Stimulated activated CD4-positive, alpha-beta T cell treated with anti-CD3 and anti-CD28 coated beads, Interleukin-1b, Interleukin-23, amount 100 ng/mL, for 1 hour (primary cell): ENCODE results near the gene SLC12A9.
A peak's percentile ranks its signal among the peaks of the same experiment; 100 is the strongest.

Source experiments
- DNase-seq, 2 donors: peaks; one replicate each; pipeline ENCODE4 v3.0.0-alpha.2; 2020; ENCODE audit warnings: low read depth in 2 of 2

Gene SLC12A9

DNA sequence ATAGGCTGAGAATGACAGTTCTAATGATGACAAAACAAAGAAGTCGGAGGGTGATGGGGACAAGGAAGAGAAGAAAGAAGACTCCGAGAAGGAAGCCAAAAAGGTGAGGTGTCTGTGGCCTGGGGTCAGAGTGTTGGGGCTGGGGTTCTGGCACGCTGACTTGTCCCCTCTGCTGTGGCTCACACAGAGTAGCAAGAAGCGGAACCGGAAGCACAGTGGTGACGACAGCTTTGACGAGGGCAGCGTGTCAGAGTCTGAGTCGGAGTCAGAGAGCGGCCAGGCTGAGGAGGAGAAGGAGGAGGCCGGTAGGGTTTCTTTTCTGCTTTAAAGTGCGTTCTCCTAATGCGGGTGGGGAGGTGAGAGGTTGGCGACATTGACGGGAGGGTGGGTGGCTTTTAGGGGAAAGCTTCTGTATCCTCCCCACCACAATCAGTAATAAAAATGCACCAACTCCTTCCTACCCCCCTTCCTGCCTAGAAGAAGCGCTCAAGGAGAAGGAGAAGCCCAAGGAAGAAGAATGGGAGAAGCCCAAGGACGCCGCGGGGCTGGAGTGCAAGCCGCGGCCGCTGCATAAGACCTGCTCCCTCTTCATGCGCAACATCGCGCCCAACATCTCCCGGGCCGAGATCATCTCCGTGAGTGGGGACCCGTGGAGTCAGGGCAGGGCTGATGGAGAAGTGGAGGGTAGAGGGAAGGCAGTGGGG, 32.4 kb downstream of the SLC12A9 start:
- DNase-seq, result no peak

DNA sequence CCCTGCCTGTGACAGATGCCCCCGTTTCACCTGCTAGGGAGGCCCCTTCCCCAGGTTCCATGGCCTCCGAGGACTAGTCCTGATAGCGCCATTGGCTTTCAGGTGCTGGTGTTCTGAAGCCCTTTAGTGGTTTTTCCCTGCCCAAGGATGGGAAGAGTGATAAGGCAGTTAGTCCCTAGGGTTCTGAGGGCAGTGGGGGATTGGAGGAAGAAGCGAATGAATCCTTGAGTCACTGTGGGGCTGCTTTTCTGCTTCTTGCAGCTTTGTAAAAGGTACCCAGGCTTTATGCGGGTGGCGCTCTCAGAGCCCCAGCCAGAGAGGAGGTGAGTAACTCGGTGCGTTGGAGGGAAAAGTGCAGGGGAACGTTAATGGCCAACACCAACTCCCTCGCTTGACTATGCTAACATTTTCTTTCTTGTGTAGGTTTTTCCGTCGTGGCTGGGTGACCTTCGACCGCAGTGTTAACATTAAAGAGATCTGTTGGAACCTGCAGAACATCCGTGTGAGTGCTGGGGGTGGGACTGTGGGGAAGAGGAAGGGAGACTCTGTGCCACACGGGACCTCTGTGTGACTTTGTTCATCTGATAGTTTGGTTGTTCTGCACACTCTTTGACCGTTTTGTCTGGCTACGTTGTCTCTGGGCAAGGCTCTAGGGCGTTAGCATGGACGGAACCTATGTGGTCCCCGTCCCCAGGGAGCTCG, 33.1 kb downstream of the SLC12A9 start:
- DNase-seq, result no peak

DNA sequence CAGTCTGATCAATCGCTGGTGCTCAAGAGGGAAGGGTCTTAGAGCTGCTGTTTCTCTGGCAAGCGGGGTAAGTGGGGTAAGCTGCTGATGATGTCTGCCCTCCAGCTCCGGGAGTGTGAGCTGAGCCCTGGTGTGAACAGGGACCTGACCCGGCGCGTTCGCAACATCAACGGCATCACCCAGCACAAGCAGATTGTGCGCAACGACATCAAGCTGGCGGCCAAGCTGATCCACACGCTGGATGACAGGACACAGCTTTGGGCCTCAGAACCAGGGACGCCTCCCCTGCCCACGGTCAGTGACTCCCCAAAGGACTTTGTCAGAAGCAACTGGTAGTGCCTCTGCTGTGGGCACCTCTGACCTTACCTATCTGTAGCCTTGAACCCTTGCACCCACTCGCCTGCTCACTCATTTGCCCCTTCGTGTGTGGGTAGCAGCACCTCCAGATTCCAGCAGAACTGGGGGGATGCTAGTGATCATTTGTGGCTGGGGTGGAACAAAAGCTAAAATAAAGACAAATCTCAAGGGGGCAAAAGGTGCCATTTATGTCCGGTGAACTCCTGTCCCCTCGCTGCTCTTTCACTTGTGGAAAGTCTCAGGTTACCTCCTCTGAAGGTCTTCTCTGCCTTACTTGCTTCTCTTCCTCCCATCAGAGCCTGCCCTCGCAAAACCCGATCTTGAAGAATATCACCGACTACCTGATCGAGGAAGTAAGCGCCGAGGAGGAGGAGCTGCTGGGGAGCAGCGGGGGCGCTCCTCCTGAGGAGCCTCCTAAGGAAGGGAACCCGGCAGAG, 33.8 kb downstream of the SLC12A9 start:
- no peak for DNase-seq

DNA sequence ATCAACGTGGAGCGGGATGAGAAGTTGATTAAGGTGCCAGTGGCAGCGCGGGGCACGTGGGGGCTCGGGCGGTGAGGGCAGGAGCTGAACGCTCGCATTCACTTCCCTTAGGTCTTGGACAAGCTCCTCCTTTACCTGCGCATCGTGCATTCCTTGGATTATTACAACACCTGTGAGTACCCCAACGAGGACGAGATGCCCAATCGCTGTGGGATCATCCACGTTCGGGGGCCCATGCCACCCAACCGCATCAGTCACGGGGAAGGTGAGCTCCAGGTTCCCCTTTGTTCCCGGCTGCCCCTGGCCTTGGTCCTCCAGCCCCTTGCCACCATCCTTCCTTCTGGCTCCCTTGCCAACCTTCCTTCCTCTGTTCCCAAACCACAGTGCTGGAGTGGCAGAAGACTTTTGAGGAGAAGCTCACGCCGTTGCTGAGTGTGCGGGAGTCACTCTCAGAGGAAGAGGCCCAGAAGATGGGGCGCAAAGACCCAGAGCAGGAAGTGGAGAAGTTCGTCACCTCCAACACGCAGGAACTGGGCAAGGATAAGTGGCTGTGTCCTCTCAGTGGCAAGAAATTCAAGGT, 34.5 kb downstream of the SLC12A9 start:
- no peak for DNase-seq

DNA sequence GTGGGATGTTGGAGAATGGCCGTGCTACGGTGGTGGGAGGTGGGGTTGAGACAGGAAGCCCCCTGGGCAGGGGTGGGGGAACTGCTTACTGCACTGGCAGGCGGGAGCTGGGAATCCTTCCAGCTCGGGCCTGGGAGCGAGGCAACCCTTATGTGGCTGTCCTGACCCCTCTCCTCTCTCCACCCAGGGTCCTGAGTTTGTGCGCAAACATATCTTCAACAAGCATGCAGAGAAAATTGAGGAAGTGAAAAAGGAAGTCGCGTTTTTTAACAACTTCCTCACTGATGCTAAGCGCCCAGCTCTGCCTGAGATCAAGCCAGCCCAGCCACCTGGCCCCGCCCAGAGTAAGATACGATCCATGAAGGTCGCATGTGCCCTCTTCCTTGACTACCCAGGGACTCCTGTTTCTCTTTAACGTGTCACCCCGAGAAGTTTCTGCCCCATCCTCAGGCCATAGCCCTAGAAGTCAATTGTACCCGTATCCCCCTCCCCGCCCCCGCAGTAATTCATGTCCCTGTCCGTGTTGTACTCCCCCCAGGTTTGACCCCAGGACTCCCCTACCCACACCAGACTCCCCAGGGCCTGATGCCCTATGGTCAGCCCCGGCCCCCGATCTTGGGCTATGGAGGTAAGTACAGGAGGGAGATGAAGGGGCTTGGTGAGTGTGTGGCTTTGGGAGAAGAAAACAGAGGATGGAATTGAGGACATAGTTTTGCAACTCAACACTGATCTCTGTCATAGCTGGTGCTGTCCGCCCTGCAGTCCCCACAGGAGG, 35.2 kb downstream of the SLC12A9 start:
- no peak for DNase-seq

DNA sequence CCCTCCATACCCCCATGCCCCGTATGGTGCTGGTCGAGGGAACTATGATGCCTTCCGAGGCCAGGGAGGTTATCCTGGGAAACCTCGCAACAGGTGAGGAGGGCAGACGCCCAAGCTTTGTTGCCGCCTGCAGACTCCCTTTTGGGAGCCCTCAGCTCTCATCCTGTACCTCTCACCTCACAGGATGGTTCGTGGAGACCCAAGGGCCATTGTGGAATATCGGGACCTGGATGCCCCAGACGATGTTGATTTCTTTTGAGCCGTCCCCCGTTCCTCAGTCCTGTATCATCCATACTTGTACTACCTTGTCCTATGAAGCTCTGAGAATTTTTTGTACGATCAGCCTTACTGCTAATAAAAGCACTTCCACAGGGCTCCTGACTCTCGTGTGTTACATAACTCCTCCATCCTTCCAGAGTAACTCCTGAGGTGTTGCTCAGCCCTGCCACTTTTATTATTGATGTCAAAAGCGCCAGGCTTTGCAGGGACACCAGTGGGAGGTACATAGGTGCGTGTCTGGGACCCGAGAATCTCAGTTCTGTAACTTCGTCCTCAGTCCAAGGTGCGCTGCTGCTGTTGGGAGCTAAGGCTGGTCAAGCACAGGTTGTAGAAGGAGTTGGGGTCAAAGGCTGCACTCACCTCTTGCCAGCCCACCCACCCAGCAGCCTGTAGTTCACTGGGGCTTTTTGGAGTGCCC, 35.9 kb downstream of the SLC12A9 start:
- DNase-seq, result no peak

DNA sequence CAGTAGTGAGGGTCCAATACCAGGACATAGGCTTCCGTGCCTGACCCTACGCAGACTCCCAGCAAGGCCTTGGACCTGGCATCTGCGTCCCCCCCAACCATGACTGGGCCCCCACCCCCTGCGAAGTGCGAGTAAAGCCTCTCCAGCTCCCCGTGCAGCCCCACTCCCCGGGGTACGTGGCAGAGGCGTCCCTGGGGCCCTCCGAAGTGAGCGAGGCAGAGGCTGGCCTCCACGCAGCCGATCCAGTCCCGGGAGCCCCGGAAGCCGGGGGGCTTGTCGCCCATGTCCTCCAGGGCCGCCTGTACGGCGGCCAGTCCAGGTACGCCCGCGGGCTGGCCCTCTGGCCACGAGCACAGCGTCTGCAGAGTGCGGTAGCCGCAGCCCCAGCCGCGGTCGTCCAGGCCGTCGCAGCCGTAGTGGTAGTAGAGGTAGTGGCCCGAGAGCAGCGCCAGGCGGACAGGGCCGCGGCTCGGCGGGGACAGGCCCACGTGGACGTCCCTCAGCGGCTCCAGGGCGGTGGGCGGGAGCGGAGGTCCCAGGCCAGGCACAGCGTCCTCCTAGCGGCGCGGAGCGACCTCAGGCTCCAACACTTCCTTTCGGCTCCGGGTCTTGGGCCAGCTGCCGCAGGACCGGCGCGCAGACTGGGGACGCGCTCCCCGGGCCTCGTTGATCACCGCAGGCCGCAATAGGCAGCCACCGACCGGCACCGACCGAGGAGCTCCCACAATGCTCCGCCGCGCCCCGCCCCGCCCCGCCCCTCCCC, 36.7 kb downstream of the SLC12A9 start, which contains the start of gene UFSP1:
Gene UFSP1 (minus strand): TSS at position 728 of the 763 bp plus-strand sequence. CDS start 444 bp downstream, at position 284.
- DNase-seq, result no peak

DNA sequence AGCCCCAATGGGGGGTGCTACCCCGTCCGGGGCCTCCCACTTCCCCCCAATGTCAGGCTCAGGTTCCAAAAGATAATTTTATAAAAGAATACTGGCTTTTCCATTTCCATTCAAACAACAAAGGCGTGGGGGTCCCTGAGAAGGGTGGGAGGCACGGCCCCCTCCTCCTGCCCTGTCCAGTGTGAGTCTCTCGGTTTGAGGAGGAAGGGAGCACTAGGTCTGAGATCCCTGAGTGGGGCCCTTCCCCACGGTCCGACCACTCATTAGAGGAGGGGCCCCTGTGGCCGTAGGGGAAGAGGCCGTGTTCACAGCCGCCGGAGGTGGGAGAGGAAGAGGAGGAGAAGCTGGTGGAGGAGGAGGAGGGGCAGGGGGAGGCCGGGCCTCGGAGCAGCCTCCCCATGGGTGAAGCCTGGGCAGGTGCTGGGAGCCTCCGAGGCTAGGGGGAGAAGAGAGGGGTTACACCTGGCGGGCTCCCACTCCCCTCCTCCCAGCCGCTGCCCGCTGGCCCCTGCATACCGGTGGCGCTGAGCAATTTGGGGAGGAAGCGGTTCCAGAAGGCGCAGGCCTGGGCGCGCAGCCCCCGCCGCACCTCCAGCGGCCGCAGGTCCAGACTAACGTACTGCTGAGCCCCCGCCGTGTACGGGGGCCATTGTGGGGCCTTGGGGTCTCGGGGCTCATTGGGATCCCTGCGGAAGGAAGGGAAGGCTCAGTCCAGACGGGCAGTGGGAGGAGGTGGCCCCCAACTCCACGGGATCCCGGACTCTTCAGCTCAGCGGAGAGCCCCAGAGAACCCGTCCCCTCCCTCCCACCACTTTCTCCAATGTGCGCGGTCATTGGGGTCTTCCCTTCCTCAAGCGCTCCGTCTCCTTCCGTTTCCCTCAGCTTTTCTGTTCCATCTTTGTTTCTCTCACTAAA, 38.4 kb downstream of the SLC12A9 start:
- no peak for DNase-seq

DNA sequence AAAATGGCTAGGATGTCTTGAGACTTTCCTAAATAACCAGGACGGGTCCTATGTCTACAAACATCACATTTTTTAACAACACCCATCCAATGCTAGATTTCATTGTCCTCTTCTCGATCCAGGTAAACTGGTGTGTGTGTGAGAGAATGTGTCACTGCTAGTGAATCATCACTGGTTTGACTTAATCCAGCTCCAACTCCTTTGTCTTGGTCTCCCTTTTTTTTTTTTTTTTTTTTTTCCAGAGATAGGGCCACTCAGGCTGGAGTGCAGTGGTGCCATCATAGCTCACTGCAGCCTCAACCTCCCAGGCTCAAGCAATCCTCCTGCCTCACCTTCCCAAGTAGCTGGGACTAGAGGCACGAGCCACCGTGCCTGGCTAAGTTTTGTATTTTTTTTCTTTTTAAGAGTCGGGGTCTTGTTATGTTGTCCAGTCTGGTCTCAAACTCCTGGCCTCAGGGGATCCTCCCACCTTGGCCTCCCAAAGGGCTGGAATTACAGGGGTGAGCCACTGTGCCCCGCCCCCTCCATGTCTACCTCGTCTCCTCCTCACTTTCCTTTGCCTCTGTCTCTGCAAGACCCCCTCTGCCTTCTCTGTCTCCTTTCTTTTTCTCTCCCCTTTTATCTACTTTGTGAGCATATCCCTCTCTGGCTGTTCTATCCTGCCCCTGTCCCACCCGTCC, 39.2 kb downstream of the SLC12A9 start:
- no peak for DNase-seq

DNA sequence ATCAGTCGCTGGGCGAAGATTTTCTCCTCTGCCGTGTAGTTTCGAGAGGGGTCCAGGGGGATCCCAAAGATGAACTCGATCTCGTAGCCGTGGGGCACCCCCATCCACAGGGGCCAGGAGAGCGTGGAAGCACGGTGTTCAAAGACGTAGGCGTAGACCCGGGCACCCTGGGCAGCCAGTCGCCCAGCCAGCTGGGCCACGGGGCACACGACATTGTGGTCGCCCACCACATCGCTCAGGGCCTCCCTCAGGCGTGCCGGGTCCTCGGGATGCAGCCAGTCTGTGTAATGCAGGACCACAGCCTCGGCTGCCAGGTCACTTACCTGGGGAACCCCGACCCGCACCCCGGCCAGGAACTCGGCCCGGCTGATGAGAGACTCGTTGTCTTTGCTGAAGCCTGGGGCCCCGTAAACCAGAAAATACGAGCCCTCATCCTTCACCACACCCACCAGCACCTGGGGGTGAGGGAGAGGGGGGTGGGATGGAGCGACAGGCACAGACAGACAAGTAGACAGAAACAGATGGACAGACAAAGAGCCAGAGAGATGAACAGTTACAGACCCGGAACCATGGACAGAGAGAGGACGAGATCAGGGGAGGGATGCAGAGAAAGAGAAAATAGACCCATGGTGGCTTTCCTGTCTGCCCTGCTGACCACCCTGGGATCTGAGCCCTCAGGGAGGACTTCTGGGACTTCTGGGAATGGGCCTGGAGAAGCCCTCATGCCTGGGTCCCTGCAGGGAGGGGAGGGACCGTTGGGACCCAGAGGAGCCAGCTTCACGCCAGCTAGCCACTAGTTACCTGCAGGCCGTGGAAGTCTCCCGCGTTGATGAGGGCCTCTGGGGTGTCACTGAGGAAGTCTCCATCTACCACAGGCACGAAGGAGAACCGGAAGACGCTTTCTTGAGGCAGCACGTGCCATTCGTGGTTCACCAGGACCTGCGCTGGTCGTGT, 40.1 kb downstream of the SLC12A9 start:
- no peak for DNase-seq

DNA sequence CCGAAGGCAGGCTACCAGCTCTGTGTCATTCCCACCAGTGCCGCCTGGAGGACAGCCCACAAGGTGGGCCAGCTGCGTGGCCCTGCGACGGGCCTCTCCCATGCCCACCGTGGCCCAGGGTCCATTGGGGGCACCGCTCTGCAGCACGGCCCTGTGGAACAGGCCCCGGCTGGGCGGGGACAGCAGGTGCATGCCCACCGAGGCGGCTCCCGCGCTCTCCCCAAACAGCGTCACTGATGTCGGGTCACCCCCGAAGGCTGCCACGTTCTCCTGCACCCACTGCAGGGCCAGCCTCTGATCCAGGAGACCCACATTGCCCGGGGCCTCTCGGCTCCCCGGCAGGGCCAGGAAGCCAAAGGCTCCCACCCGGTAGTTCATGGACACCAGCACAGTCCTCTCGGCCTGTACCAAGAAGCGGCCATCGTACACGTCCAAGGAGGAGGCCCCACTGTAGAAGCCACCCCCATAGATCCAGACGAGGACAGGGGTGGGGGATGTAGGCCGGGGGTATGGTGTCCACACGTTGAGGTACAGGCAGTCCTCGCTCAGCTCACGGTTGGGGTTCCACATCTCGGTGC, 40.9 kb downstream of the SLC12A9 start:
- no peak for DNase-seq

DNA sequence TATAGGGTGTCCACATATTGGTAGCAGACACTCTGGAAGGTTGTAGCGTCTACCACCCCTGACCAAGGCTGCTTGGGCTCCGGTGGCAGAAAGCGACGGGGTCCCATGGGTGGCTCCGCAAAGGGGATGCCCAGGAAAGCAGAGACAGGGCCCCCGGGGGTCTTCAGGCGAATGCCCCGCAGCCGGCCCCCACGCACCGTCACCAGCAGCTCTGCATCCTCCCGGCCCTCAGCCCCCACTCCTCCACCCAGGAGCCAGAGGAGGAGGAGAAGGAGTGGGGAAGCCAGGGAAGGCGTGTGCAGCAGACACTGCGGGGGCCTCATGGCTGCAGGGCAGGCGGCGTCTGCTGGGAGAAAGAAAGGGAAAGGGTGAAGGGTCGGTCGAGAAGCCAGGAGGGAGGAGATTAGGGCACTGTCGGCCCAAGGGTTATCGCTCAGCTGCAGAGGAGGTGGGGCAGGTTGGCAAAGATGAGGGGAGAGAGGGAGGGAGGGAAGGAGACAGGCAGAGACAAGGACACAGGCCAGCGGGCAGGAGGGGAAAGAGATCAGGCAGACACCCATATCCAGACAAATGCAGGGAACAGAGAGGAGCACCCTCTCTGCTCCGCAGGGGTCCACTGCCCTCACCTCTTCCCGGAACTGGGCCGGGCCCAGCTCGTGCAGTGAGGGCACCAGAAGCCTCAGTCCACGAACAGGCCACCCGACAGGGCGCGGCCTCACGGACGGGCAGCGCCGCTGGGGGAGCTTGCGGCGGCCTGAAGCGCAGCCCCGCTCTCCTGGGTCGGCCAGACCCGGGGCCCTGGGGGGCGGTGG, 41.6 kb downstream of the SLC12A9 start:
- no peak for DNase-seq

DNA sequence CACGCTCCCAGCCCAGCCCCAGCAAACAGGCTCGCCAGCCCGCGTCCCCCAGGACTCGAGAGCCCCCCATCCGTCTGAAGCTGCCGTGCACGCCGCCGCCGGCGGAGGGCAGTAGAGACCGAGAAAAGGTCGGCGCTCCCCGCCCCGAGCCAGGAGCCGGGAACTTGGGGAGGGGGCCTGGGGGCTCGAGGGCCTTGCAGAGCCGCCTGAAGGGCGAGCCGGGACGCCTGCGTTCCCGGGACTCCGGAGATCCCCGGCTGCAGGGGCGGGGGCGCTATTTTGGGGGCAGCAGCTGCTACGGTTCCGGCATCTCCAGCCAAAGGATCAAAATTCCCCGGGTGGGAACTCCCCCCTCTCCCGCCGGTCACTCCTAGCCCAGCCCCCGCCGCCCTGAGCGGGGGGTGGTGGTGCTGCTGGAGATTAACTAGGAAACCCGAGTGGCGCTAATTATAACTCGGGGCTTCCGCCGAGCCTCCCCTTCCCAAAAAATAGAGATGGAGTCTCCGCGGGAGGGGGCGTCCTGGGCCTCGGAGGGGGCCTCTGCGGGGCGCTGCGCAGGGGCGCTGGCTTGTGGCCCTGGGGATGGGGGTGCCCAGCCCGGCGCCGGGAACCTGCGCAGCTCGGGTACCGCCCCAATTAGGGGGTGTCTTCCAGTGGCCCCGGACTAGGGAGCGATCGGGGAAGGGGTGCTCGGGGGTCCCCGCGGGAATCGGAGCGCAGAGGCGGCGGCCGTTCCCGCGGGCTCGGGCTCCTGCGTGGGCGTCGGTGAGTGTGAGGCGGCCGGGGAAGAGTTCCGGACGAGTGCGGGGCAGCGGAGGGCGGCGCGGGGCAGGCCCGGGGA, 42.6 kb downstream of the SLC12A9 start:
- DNase-seq, result peak in 1 of 2 donors; percentile 47

DNA sequence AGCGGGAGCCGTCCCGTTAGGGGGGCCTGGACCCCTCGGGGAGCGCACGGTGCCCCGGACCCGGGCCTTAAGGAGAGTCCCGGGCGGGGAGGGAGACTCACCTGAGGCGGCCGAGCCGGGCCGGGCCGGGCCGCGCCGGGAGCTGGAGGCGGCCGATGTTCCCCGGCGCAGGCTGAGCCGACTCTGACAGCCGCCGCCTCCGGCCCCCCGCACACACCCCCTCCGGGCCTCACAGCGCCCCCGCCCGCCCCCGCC, 43.1 kb downstream of the SLC12A9 start, which contains the start of gene ACHE:
Gene ACHE (minus strand): TSS at position 188 of the 255 bp plus-strand sequence. CDS start 1,656 bp downstream, outside the sequence.
- DNase-seq, result no peak
